ENCODE measurements around the gene ANKH.

DNA sequence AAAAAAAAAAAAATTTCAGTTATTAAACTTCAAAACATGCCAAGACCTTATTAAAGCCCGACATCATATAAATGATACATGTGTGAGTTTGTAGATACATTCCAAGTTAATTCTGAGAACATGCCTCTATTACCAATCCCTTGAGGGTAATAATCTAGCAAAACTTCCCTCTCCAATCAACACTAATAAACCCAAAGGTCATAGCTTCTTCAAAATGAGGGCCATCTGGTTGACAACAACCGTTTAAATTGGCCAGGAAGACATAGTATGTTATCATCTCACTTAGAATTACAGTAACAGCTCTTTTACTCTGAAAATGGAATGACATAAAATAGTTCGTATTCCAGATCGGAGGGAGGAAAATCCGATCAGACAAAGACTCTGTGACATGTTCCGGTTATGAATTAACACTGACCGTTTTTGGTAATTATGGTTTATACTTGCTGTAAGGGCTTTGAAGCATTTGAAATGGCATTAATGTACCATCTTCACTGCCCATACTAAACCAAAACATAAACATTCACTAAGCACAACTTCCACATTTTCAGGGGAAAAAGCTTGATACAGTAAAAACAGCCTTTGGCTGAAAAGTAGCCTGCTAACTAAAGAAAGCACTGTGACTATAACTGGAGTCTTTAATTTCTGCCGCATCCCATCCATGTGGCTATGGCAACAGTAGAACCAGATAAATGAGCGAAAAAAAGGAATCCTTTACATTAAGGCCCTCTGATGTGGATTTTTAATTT is 50.3 kb downstream of the ANKH start:
- TF ChIP-seq, protein P1, sequence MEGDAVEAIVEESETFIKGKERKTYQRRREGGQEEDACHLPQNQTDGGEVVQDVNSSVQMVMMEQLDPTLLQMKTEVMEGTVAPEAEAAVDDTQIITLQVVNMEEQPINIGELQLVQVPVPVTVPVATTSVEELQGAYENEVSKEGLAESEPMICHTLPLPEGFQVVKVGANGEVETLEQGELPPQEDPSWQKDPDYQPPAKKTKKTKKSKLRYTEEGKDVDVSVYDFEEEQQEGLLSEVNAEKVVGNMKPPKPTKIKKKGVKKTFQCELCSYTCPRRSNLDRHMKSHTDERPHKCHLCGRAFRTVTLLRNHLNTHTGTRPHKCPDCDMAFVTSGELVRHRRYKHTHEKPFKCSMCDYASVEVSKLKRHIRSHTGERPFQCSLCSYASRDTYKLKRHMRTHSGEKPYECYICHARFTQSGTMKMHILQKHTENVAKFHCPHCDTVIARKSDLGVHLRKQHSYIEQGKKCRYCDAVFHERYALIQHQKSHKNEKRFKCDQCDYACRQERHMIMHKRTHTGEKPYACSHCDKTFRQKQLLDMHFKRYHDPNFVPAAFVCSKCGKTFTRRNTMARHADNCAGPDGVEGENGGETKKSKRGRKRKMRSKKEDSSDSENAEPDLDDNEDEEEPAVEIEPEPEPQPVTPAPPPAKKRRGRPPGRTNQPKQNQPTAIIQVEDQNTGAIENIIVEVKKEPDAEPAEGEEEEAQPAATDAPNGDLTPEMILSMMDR (IDR thresholded peaks at IDR 0.05): no peak
- no peak for TF ChIP-seq EP300 (IDR thresholded peaks at IDR 0.05)
- no peak for TF ChIP-seq POLR2AphosphoS5 (IDR thresholded peaks at IDR 0.05)
- TF ChIP-seq POLR2A (IDR thresholded peaks at IDR 0.05; ENCODE audit: low read depth): no peak
